ENCODE results near the gene RALA. TPM values are rescaled to one million over a fixed set of nuclear protein-coding genes. Genes with fewer than 3 reads are reported as not detected.

RALA gene
- total and polyA plus RNA-seq, 2 of the 13 experiments (the other 11 are each of a cell fraction or from before 2014, with no cell fraction given) = 11.8 to 19.5 TPM

DNA sequence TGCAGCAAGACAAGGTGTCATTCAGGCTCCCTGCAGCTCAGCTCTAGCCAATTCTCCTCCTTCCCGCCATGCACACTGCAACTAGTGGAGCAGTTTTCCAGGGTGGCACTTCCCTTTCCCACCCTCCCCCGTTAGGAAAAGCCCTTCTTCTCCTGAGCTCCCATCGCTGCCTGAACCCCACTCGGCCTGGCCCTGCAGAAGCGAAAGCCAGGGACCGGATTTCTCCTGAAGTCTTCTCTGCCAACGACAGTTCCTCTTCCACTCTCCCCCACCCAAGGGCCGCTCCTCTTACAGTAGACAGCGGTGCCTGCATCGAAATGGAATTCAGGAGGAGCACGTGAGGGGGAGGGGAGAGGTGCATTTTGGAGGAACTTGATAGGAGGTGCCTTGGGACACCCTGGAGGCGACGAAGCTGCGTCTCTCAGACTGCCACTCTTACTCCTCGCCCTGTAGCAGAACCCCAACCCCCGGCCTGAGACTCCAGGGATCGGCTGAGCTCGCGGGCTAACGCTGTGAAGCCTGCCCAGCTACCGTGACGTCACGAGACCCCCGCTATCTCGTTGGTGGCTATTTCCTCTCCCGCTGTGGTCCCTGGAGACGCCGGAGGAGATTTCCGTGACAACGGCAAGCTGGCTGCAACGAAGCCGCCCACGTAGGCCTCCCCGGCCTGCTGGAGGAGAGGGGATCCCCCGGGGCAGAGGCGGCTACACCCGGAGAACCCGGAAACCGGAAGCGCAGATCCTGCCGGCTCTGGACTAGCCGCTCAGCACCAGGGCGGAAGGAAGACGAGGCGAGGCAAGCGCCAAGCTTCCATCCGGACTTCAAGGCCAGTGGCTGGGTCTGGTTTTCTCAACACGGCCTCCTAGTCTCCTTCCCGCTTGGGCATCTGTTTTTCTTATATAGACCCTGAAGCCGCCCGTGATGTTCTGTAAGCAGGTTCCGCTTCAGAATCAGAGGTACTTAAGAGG lies 109.7 kb downstream of the RALA start (continued):
- TF ChIP-seq UBTF (CRISPR knock-in tag; IDR thresholded peaks at IDR 0.05) (peak; percentile 38; the same call in 1 of the 2 replicates), NR1H2 (CRISPR knock-in tag; IDR thresholded peaks at IDR 0.05; ENCODE audit: borderline replicate concordance, low read depth) (no peak), DRAP1 (CRISPR knock-in tag; IDR thresholded peaks at IDR 0.05) (no peak), SOX13 (IDR thresholded peaks at IDR 0.05) (no peak), SOX13 (CRISPR knock-in tag; conservative IDR thresholded peaks at IDR 0.05 in 1 of 2, IDR thresholded peaks at IDR 0.05 in 1 of 2) (no peak), ZNF724P (CRISPR knock-in tag; IDR thresholded peaks at IDR 0.05; ENCODE audit: borderline replicate concordance) (no peak), ZNF280B (CRISPR knock-in tag; IDR thresholded peaks at IDR 0.05; ENCODE audit: borderline replicate concordance) (0 out of 2 replicates have a peak, but pooled peaks have one; percentile 51), ZFP36L2 (CRISPR knock-in tag; IDR thresholded peaks at IDR 0.05) (no peak), KAT7 (CRISPR knock-in tag; IDR thresholded peaks at IDR 0.05; ENCODE audit: borderline replicate concordance) (no peak), KDM5B (CRISPR knock-in tag; IDR thresholded peaks at IDR 0.05; ENCODE audit: borderline replicate concordance) (peak; percentile 19; the same call in 1 of the 2 replicates), BCLAF1 (IDR thresholded peaks at IDR 0.05) (no peak), GLI4 (CRISPR knock-in tag; IDR thresholded peaks at IDR 0.05; ENCODE audit: borderline replicate concordance) (no peak), SAFB2 (CRISPR knock-in tag; IDR thresholded peaks at IDR 0.05; ENCODE audit: borderline replicate concordance, low read depth) (no peak), SMAD9 (CRISPR knock-in tag; IDR thresholded peaks at IDR 0.05) (no peak), ZBTB38 (CRISPR knock-in tag; IDR thresholded peaks at IDR 0.05) (no peak)
- TF ChIP-seq, protein P1, sequence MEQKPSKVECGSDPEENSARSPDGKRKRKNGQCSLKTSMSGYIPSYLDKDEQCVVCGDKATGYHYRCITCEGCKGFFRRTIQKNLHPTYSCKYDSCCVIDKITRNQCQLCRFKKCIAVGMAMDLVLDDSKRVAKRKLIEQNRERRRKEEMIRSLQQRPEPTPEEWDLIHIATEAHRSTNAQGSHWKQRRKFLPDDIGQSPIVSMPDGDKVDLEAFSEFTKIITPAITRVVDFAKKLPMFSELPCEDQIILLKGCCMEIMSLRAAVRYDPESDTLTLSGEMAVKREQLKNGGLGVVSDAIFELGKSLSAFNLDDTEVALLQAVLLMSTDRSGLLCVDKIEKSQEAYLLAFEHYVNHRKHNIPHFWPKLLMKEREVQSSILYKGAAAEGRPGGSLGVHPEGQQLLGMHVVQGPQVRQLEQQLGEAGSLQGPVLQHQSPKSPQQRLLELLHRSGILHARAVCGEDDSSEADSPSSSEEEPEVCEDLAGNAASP (CRISPR knock-in tag; IDR thresholded peaks at IDR 0.05; ENCODE audit: borderline replicate concordance) = no peak
- TF ChIP-seq, protein P2, sequence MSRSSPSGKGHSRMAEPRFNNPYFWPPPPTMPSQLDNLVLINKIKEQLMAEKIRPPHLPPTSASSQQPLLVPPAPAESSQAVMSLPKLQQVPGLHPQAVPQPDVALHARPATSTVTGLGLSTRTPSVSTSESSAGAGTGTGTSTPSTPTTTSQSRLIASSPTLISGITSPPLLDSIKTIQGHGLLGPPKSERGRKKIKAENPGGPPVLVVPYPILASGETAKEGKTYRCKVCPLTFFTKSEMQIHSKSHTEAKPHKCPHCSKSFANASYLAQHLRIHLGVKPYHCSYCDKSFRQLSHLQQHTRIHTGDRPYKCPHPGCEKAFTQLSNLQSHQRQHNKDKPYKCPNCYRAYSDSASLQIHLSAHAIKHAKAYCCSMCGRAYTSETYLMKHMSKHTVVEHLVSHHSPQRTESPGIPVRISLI (CRISPR knock-in tag; IDR thresholded peaks at IDR 0.05; ENCODE audit: borderline replicate concordance) = no peak
